Body of pancreas (tissue), 4 donors: ENCODE data around the gene SLC35F6. TPM values are rescaled to one million over a fixed set of nuclear protein-coding genes. Genes with fewer than 3 reads are reported as not detected.

Experiments
- ATAC-seq: fragments of 150-250 bp; one replicate; pipeline ENCODE4 v1.9.1; 2016
- DNase-seq, 4 donors: peaks; one replicate each; pipeline ENCODE4 v3.0.0-alpha.2; 2019
- H3K27ac ChIP-seq, 4 donors: fragments of 200-600 bp; sonication (generic); 1 replicate in 3 of 4; 2 replicates in 1 of 4; pipeline versions ENCODE4 v1.5.1 to v1.6.1; 2016 to 2019; ENCODE audit warnings: mild to moderate bottlenecking in 1 of 4, mixed read lengths in 1 of 4, moderate library complexity in 1 of 4
- H3K27me3 ChIP-seq, 2 donors: fragments of 200-600 bp; sonication (generic); one replicate each; pipeline ENCODE4 v1.6.0; 2016; ENCODE audit warnings: mild to moderate bottlenecking in 1 of 2
- H3K36me3 ChIP-seq, 2 donors: fragments of 200-600 bp; sonication (generic); replicated peaks in 1 of 2; 2 replicates each; pipeline ENCODE4 v1.5.1; 2016; ENCODE audit warnings: low read depth in 2 of 2; ENCODE audit not compliant: insufficient read depth in 1 of 2
- H3K4me1 ChIP-seq: fragments of 200-600 bp; sonication (generic); one replicate; pipeline ENCODE4 v1.6.0; 2016
- H3K4me3 ChIP-seq, 2 donors: fragments of 200-600 bp; sonication (generic); 1 replicate in 1 of 2; 2 replicates in 1 of 2; pipeline ENCODE4 v1.5.1; 2016 to 2019
- H3K9me3 ChIP-seq, 3 donors: fragments of 200-600 bp; sonication (generic); 1 replicate in 2 of 3; 2 replicates in 1 of 3; pipeline ENCODE4 v1.5.1; 2016
- POLR2A ChIP-seq, 3 donors: fragments of 450-650 bp; IDR thresholded peaks; one replicate each; pipeline ENCODE4 v1.6.1; 2016; ENCODE audit warnings: antibody characterized with exemption in 3 of 3, mild to moderate bottlenecking in 2 of 3
- WGBS, 2 donors: methylation state at CpG; one replicate each; pipeline ENCODE4 v1.1.5; 2017; 5-methylcytosine and 5-hydroxymethylcytosine counted together
- intact Hi-C: fragments of 100-400 bp; cut with DNase I; formaldehyde crosslinking; loops from one replicate; pipeline ENCODE4 v1.15.1; 2023
- total RNA-seq, 2 donors: library from RNA; depleted of rRNA; stranded (reverse); fragments of >200 nt; gene quantifications; one replicate each; pipeline ENCODE4 v1.1.0, GENCODE V29; 2016
- TF ChIP-seq, protein P1 (sequence below), 7 experiments: fragments of 450-650 bp in 4 of 7; fragments of 200-600 bp in 3 of 7; sonication (generic) in 3 of 7; IDR thresholded peaks; one replicate each; pipeline ENCODE4 v1.5.1; 2016 to 2019; ENCODE audit warnings: antibody characterized with exemption in 7 of 7

Gene SLC35F6
- total RNA-seq, 2 donors from 2014 or later = 17.8 to 21.8 TPM

DNA sequence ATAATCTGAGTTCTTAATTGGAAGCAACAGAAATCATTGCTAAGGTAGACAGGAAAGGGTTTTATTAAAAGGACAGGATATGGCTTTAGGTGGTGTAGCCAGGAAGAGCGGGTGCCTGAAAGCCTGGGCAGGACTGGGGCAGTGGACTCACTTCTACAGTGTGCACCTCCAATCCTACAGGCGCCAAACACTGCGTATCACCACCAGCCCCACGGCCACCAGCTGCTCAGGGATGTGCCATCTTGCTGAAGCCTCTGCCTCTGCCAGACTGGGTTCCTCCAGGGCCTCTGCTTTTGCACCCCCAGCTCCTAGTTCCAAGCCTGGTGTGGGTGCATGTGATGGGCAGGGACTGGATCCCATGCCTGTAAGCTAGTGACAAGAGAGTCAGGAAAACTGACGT, 54.2 kb downstream of the SLC35F6 start:
- H3K27ac ChIP-seq = no peak overlapping the region
- ATAC-seq (no peak), DNase-seq (no peak)
- H3K36me3 ChIP-seq = no peaks in the 10 kb centered on the region
- no peak for TF ChIP-seq POLR2A (IDR thresholded peaks at IDR 0.05)
- H3K4me1 ChIP-seq = no peaks in the 10 kb centered on the region
- H3K27me3 ChIP-seq = no peaks in the 10 kb centered on the region
- intact Hi-C loops = no loop called here
- 60 to 63% methylated on average over 5 of the region's 5 CpGs for WGBS, 2 donors
- no peaks in the 10 kb centered on the region for H3K9me3 ChIP-seq
- no peak overlapping the region for H3K4me3 ChIP-seq

DNA sequence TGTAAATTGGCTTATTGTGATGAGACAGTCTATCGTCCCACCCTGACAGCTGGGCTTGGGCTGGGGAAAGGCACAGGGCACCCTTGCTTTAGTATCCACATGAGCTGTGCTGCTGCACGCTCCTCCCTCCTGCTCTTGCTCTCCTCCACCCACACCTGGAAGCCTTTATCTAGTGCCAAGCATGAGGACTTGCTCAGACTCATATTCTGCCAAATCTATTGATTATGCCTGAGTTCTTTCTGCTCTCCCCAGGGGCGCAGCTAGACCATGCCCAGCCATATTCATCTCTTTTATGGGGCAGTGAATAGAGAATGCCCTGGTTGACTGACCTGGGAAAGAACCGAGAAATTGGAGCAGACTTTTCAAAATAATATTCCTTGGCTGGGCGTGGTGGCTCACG, 54.9 kb downstream of the SLC35F6 start:
- no peak for ATAC-seq
- TF ChIP-seq, protein P1, sequence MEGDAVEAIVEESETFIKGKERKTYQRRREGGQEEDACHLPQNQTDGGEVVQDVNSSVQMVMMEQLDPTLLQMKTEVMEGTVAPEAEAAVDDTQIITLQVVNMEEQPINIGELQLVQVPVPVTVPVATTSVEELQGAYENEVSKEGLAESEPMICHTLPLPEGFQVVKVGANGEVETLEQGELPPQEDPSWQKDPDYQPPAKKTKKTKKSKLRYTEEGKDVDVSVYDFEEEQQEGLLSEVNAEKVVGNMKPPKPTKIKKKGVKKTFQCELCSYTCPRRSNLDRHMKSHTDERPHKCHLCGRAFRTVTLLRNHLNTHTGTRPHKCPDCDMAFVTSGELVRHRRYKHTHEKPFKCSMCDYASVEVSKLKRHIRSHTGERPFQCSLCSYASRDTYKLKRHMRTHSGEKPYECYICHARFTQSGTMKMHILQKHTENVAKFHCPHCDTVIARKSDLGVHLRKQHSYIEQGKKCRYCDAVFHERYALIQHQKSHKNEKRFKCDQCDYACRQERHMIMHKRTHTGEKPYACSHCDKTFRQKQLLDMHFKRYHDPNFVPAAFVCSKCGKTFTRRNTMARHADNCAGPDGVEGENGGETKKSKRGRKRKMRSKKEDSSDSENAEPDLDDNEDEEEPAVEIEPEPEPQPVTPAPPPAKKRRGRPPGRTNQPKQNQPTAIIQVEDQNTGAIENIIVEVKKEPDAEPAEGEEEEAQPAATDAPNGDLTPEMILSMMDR (IDR thresholded peaks at IDR 0.05) = no peak
- no peak for TF ChIP-seq POLR2A (IDR thresholded peaks at IDR 0.05)
- Histone ChIP-seq H3K27ac (no peak overlapping the region), H3K27me3 (no peaks in the 10 kb centered on the region), H3K4me1 (no peaks in the 10 kb centered on the region), H3K36me3 (no peaks in the 10 kb centered on the region), H3K9me3 (no peaks in the 10 kb centered on the region), H3K4me3 (no peak overlapping the region)
- WGBS, 2 donors = 54 to 65% methylated on average over 5 to 6 of the region's 6 CpGs
- intact Hi-C loops = no loop called here
- DNase-seq = no peak

DNA sequence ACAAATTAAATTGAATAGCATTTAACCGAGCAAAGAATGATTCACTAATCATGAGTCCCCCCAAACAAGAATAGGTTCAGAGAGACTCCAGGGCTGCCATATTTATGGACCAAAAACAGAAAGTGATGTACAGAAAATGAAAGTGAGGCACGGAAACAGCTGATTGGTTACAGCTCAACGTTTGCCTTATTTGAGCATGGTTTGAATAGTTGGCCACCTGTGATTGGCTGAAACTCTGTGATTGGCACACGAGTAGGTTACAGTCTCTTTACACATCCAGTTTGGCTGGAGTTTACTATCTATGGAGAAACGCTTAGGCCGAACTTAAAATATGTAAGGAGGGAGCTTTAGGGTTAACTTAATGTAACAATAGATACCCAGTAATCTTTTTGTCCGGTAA, 56.8 kb downstream of the SLC35F6 start:
- H3K9me3 ChIP-seq = no peaks in the 10 kb centered on the region
- no peak for TF ChIP-seq POLR2A (IDR thresholded peaks at IDR 0.05)
- TF ChIP-seq, protein P1 (IDR thresholded peaks at IDR 0.05) = no peak
- H3K27ac ChIP-seq = no peak overlapping the region
- no peaks in the 10 kb centered on the region for H3K27me3 ChIP-seq
- 63 to 70% methylated on average over 7 of the region's 7 CpGs for WGBS, 2 donors
- no peak overlapping the region for H3K4me3 ChIP-seq
- H3K36me3 ChIP-seq = no peaks in the 10 kb centered on the region
- no peaks in the 10 kb centered on the region for H3K4me1 ChIP-seq
- no peak for ATAC-seq
- no peak for DNase-seq
- intact Hi-C loops = no loop called here

DNA sequence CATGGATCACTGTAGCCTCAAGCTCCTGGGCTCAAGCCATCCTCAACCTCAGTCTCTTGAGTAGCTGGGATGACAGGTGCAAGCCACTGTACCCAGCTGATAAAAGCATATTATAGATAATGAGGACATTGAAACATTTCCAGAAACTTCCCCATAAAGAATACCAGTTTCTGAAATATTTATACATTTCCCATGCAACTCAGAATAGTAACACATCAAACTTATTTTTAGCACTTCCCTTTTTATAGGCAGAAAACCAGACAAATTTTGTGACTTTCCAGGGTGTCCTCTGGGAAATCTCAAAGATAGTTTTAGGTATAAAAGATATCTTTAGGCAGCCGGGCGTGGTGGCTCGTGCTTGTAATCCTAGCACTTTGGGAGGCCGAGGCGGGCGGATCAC, 58.8 kb downstream of the SLC35F6 start:
- intact Hi-C loops = no loop called here

More for the DNA sequence above, 58.8 kb downstream of the SLC35F6 start:
- H3K4me1 ChIP-seq = no peaks in the 10 kb centered on the region
- no peak for DNase-seq
- no peak overlapping the region for H3K27ac ChIP-seq
- no peaks in the 10 kb centered on the region for H3K27me3 ChIP-seq
- ATAC-seq = no peak
- no peak overlapping the region for H3K4me3 ChIP-seq
- WGBS, 2 donors = 87 to 88% methylated on average over 6 of the region's 6 CpGs
- no peaks in the 10 kb centered on the region for H3K36me3 ChIP-seq
- H3K9me3 ChIP-seq = no peaks in the 10 kb centered on the region
- TF ChIP-seq, protein P1 (IDR thresholded peaks at IDR 0.05) = no peak
- TF ChIP-seq POLR2A (IDR thresholded peaks at IDR 0.05) = no peak

Other genes with a start within 250 kb of the SLC35F6 start
- gene CIB4, start 122.9 kb upstream of the SLC35F6 start, total RNA-seq = not detected
- gene KCNK3, start 71.6 kb upstream of the SLC35F6 start, total RNA-seq = 10 to 100 TPM; 10.5 to 20.5 TPM
- gene CENPA, start 21.8 kb downstream of the SLC35F6 start, total RNA-seq = not detected
- not detected for gene DPYSL5, start 83.8 kb downstream of the SLC35F6 start, total RNA-seq
- gene MAPRE3, start 206.4 kb downstream of the SLC35F6 start, total RNA-seq = 10 to 100 TPM in 1 of 2 donors, 1 to 10 TPM in 1; 9.3 to 15.8 TPM